PC-3 (cell line): Measurements from ENCODE around the gene RHOBTB1. TPM values are rescaled to one million over a fixed set of nuclear protein-coding genes. Genes with fewer than 3 reads are reported as not detected.
A peak's percentile ranks its signal among the peaks of the same experiment; 100 is the strongest.

ENCODE experiments used
- ATAC-seq: fragments of 200-7000 bp; cut with Tn5 transposase; 2 replicates; pipeline ENCODE4 v1.9.1; 2020; ENCODE audit warnings: mild to moderate bottlenecking, moderate library complexity
- BruUV-seq: library from RNA; stranded (reverse); fragments of 400-500 nt; replicated peaks from 2 replicates; lab custom pipeline; 2021; lab: Mats Ljungman, UMichigan
- CTCF ChIA-PET: fragments of 300-600 bp; sonication (Branson Sonifier 250); formaldehyde crosslinking; loops from one replicate; lab custom pipeline; 2022; ENCODE audit warnings: antibody characterized with exemption; lab: Charles Lee
- POLR2A ChIA-PET: fragments of 300-600 bp; sonication (Branson Sonifier 250); formaldehyde crosslinking; loops from one replicate; lab custom pipeline; 2022; ENCODE audit warnings: antibody characterized with exemption; ENCODE audit not compliant: unreplicated experiment; lab: Charles Lee
- DNase-seq: peaks from one replicate; pipeline ENCODE4 v3.0.0-alpha.2; 2015
- H2AFZ ChIP-seq: fragments of 300-600 bp; sonication (generic); 2 replicates; pipeline ENCODE4 v1.6.0; 2016; ENCODE audit warnings: antibody characterized with exemption, low read length
- H3F3A ChIP-seq: fragments of 300-600 bp; sonication (generic); one replicate; pipeline ENCODE4 v1.6.0; 2017; ENCODE audit warnings: antibody characterized with exemption, low read length, control low read depth, mild to moderate bottlenecking; ENCODE audit not compliant: unreplicated experiment
- H3K27ac ChIP-seq: fragments of 300-600 bp; sonication (generic); 2 replicates; pipeline ENCODE4 v1.5.1; 2016; ENCODE audit warnings: mild to moderate bottlenecking, low read length
- H3K27me3 ChIP-seq: fragments of 300-600 bp; sonication (generic); 2 replicates; pipeline ENCODE4 v1.6.1; 2016; ENCODE audit warnings: low read length, mixed read lengths
- H3K36me3 ChIP-seq: fragments of 300-600 bp; sonication (generic); 2 replicates; pipeline ENCODE4 v1.6.1; 2016; ENCODE audit warnings: low read depth, mixed run types, low read length, mixed read lengths
- H3K4me1 ChIP-seq: fragments of 300-600 bp; sonication (generic); 2 replicates; pipeline ENCODE4 v1.5.1; 2016; ENCODE audit warnings: low read length; ENCODE audit not compliant: insufficient read depth
- H3K4me2 ChIP-seq: fragments of 300-600 bp; sonication (generic); 2 replicates; pipeline ENCODE4 v1.6.0; 2016; ENCODE audit warnings: low read length
- H3K4me3 ChIP-seq: fragments of 300-600 bp; sonication (generic); 2 replicates; pipeline ENCODE4 v1.5.1; 2016; ENCODE audit warnings: mild to moderate bottlenecking, low read length, mixed read lengths
- H3K79me2 ChIP-seq: fragments of 300-600 bp; sonication (generic); 2 replicates; pipeline ENCODE4 v1.6.1; 2017; ENCODE audit warnings: low read length, mixed read lengths
- H3K9ac ChIP-seq: fragments of 300-600 bp; sonication (generic); 2 replicates; pipeline ENCODE4 v1.6.0; 2016; ENCODE audit warnings: mild to moderate bottlenecking, low read length
- H3K9me2 ChIP-seq: fragments of 300-600 bp; sonication (generic); replicated peaks from 2 replicates; pipeline ENCODE4 v1.6.1; 2016; ENCODE audit warnings: mixed run types, low read length, mixed read lengths
- H3K9me3 ChIP-seq: fragments of 300-600 bp; sonication (generic); 2 replicates; pipeline ENCODE4 v1.6.1; 2016; ENCODE audit warnings: low read length, mixed read lengths
- H4K20me1 ChIP-seq: fragments of 300-600 bp; sonication (generic); 2 replicates; pipeline ENCODE4 v1.6.1; 2016; ENCODE audit warnings: low read length, mixed read lengths
- EZH2 ChIP-seq: fragments of 300-600 bp; sonication (generic); IDR thresholded peaks from one replicate; pipeline ENCODE4 v1.6.1; 2017; ENCODE audit warnings: antibody characterized with exemption, mild to moderate bottlenecking, low read length; ENCODE audit not compliant: unreplicated experiment
- EZH2phosphoT487 ChIP-seq: fragments of 300-600 bp; sonication (generic); IDR thresholded peaks from 2 replicates; pipeline ENCODE4 v1.6.1; 2018; ENCODE audit warnings: mild to moderate bottlenecking, antibody characterized with exemption, low read length, borderline replicate concordance
- intact Hi-C: fragments of 100-400 bp; cut with micrococcal nuclease; formaldehyde crosslinking; loops from 2 replicates; pipeline ENCODE4 v1.9.0; 2023
- total RNA-seq: library from RNA; depleted of rRNA; stranded (reverse); fragments of >200 nt; gene quantifications from 2 replicates; pipeline ENCODE4 v1.2.3, GENCODE V29; 2014
- TF ChIP-seq, protein P1 (sequence below): fragments of 300-600 bp; sonication (generic); conservative IDR thresholded peaks from 2 replicates; pipeline ENCODE4 v1.5.1; 2017; ENCODE audit warnings: antibody characterized with exemption, low read depth, mild to moderate bottlenecking, low read length

Gene RHOBTB1
- total RNA-seq, 1 experiment from 2014 or later: 6.7 TPM

DNA sequence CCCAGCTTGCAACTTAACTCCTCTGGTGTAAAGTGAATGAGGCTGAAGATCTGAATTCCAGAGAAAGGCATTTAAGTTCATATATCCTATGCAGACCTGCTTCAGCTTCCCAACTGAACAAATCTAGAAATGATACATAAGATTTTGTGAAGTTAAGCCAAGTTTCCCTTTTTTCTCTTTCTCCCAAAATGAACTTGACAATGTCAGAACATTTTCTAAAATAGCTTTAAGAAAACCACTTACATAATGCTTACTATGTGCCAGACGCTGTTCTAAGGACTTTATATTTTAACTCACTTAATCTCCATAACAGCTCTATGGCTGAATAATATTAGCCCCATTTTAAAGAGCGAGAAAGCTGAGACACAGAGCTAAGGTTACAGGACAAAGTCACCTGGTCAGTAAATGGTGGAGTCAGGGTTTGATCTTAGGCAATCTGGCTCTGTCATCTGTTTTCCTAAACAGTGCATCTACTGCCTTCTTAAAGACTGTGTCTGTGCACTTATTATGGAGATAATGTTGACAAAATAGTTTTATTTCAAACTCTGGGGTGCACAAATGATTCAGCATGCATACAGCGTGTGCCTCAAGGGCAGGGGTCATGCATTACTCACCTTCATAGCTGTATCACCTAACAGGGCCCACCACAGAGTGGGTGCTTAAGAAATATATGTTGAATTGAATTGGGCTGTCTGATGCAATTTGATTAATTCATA lies 66.8 kb downstream of the RHOBTB1 start:
- H3K9me3 ChIP-seq: no peaks in the 10 kb centered on the region
- H4K20me1 ChIP-seq: peaks cover 3% of the 10 kb centered on the region; the same call in 1 of the 2 replicates
- peaks cover 18% of the 10 kb centered on the region for H3K4me1 ChIP-seq
- no peak overlapping the region for H3K9ac ChIP-seq
- intact Hi-C loops: no loop called here
- no peaks in the 10 kb centered on the region for H3K9me2 ChIP-seq
- H3K4me3 ChIP-seq: no peak overlapping the region
- no peaks in the 10 kb centered on the region for H3K27me3 ChIP-seq
- H3K79me2 ChIP-seq: no peaks in the 10 kb centered on the region
- ATAC-seq (peak; percentile 70), DNase-seq (peak; percentile 69)
- BruUV-seq: no TSS peak
- H2AFZ ChIP-seq: no peak overlapping the region
- CTCF ChIA-PET: no interaction called here
- H3K4me2 ChIP-seq: peak overlapping the region; percentile 21
- POLR2A ChIA-PET: no interaction called here
- H3K36me3 ChIP-seq: no peaks in the 10 kb centered on the region
- TF ChIP-seq EZH2: no peak
- TF ChIP-seq, protein P1, sequence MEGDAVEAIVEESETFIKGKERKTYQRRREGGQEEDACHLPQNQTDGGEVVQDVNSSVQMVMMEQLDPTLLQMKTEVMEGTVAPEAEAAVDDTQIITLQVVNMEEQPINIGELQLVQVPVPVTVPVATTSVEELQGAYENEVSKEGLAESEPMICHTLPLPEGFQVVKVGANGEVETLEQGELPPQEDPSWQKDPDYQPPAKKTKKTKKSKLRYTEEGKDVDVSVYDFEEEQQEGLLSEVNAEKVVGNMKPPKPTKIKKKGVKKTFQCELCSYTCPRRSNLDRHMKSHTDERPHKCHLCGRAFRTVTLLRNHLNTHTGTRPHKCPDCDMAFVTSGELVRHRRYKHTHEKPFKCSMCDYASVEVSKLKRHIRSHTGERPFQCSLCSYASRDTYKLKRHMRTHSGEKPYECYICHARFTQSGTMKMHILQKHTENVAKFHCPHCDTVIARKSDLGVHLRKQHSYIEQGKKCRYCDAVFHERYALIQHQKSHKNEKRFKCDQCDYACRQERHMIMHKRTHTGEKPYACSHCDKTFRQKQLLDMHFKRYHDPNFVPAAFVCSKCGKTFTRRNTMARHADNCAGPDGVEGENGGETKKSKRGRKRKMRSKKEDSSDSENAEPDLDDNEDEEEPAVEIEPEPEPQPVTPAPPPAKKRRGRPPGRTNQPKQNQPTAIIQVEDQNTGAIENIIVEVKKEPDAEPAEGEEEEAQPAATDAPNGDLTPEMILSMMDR: no peak
- TF ChIP-seq EZH2phosphoT487: no peak
- H3K27ac ChIP-seq: no peak overlapping the region
- no peaks in the 10 kb centered on the region for H3F3A ChIP-seq

DNA sequence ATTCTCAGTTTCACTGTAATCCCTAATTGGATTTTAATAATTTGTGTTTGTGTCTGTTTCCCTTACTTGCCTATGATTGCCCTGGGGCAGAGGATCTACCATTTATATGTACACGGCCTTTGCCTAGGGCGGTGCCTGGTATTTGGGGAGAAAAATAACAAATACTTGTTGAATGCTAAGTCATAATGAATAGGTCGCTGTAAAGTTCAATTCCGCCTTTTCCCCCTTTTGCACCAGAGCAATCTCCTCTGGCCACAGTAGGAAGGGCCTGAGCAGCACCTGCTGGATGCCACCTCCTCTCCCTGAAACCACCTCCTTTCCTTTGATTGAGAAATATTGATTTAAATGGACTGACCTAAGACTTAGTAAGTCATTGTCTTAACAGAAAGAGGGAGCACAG lies 70.2 kb downstream of the RHOBTB1 start:
- H3F3A ChIP-seq: no peaks in the 10 kb centered on the region
- peak; percentile 27; the same call in 1 of the 2 replicates for ATAC-seq
- H3K27me3 ChIP-seq: no peaks in the 10 kb centered on the region
- no peaks in the 10 kb centered on the region for H3K9me3 ChIP-seq
- no peaks in the 10 kb centered on the region for H3K79me2 ChIP-seq
- peak; percentile 35 for DNase-seq
- no TSS peak for BruUV-seq
- H3K9me2 ChIP-seq: no peaks in the 10 kb centered on the region
- H3K9ac ChIP-seq: no peak overlapping the region
- intact Hi-C loops: no loop called here
- ChIA-PET CTCF (no interaction called here), POLR2A (no interaction called here)
- no peaks in the 10 kb centered on the region for H3K36me3 ChIP-seq
- H2AFZ ChIP-seq: no peak overlapping the region
- no peak overlapping the region for H3K4me2 ChIP-seq
- H3K4me1 ChIP-seq: peaks cover 18% of the 10 kb centered on the region
- TF ChIP-seq, protein P1: no peak
- no peak for TF ChIP-seq EZH2
- TF ChIP-seq EZH2phosphoT487: no peak
- peaks cover 3% of the 10 kb centered on the region; the same call in 1 of the 2 replicates for H4K20me1 ChIP-seq
- H3K4me3 ChIP-seq: no peak overlapping the region
- no peak overlapping the region for H3K27ac ChIP-seq

DNA sequence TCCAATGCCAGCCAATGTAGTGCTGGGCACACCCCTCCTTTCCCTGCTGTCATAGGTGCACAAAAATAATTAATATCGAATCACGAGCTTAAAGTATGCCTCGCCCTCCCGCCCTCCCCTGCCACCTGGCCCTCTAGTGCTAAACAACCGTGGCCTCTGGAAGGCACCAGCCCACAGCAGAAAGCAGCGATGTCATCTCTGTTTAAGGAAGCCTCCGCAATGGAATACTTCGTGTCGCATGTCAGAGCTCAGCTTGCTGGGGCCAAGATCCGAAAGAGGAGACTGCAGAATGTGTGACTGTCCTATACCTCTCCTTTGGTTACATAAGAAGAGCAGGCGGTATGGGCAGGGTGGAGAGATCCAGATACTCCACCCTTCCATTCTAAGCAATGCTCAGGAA lies 71.5 kb downstream of the RHOBTB1 start:
- no peaks in the 10 kb centered on the region for H3K9me3 ChIP-seq
- ATAC-seq (no peak), DNase-seq (no peak)
- H3K27me3 ChIP-seq: no peaks in the 10 kb centered on the region
- H3K4me3 ChIP-seq: no peak overlapping the region
- H3K4me1 ChIP-seq: peaks cover 9% of the 10 kb centered on the region
- H3K4me2 ChIP-seq: no peak overlapping the region
- intact Hi-C loops: no loop called here
- H4K20me1 ChIP-seq: no peaks in the 10 kb centered on the region
- H2AFZ ChIP-seq: no peak overlapping the region
- H3K9me2 ChIP-seq: no peaks in the 10 kb centered on the region
- CTCF ChIA-PET: no interaction called here
- H3K9ac ChIP-seq: no peak overlapping the region
- H3K79me2 ChIP-seq: no peaks in the 10 kb centered on the region
- H3F3A ChIP-seq: no peaks in the 10 kb centered on the region
- TF ChIP-seq EZH2phosphoT487: no peak
- no peak for TF ChIP-seq EZH2
- TF ChIP-seq, protein P1: no peak
- BruUV-seq: no TSS peak
- H3K27ac ChIP-seq: no peak overlapping the region
- POLR2A ChIA-PET: no interaction called here
- H3K36me3 ChIP-seq: no peaks in the 10 kb centered on the region
